ENCODE results near the gene RCOR1. TPM values are rescaled to one million over a fixed set of nuclear protein-coding genes. Genes with fewer than 3 reads are reported as not detected.

The RCOR1 gene
- total RNA-seq, 1 experiment from 2014 or later: 33.6 TPM

GRCh38 chr14:102688290-102688689, 95.8 kb downstream of the RCOR1 start:
- H3K36me3 ChIP-seq (ENCODE audit: control insufficient read depth, insufficient read depth, low read length): no peaks in the 10 kb centered on the region
- H3K4me1 Mint-ChIP-seq (ENCODE audit: low read depth, unreplicated experiment): peaks cover 31% of the 10 kb centered on the region
- CTCF ChIA-PET: no interaction called here
- H3K9me3 ChIP-seq: no peaks in the 10 kb centered on the region
- no peak for TF ChIP-seq CTCF (IDR thresholded peaks at IDR 0.05; ENCODE audit: insufficient read depth in 1 of 2, low read depth in 1 of 2, low read length in 1 of 2, severe bottlenecking in 1 of 2, unreplicated experiment in 1 of 2)
- no peak for DNase-seq
- no peaks in the 10 kb centered on the region for H3K27me3 Mint-ChIP-seq (ENCODE audit: insufficient read depth, unreplicated experiment)
- peaks cover 6% of the 10 kb centered on the region for H3K36me3 Mint-ChIP-seq (ENCODE audit: insufficient read depth, unreplicated experiment)
- H3K27me3 ChIP-seq (replicated peaks; ENCODE audit: control insufficient read depth, insufficient read depth, low read length): no peaks in the 10 kb centered on the region; the same call in 1 of the 2 replicates
- intact Hi-C loops (cut with micrococcal nuclease; ENCODE audit: unreplicated experiment): no loop called here
- BruUV-seq (replicated peaks): no TSS peak
- H3K4me3 ChIP-seq (ENCODE audit: low read depth, low read length): no peak overlapping the region
- peaks cover 33% of the 10 kb centered on the region for H3K4me1 ChIP-seq
- no peak overlapping the region for H3K4me3 Mint-ChIP-seq (ENCODE audit: unreplicated experiment)
- H3K9me3 Mint-ChIP-seq (ENCODE audit: unreplicated experiment): no peaks in the 10 kb centered on the region
- POLR2A ChIA-PET: no interaction called here
- no peak overlapping the region for H3K27ac Mint-ChIP-seq (ENCODE audit: unreplicated experiment)

- H3K4me3 Mint-ChIP-seq (ENCODE audit: unreplicated experiment): no peak overlapping the region
- H3K27ac Mint-ChIP-seq (ENCODE audit: unreplicated experiment): no peak overlapping the region
- TF ChIP-seq CTCF (IDR thresholded peaks at IDR 0.05; ENCODE audit: insufficient read depth in 1 of 2, low read depth in 1 of 2, low read length in 1 of 2, severe bottlenecking in 1 of 2, unreplicated experiment in 1 of 2): no peak
- peaks cover 24% of the 10 kb centered on the region for H3K4me1 Mint-ChIP-seq (ENCODE audit: low read depth, unreplicated experiment)
- Histone ChIP-seq H3K4me1 (peaks cover 24% of the 10 kb centered on the region), H3K4me3 (ENCODE audit: low read depth, low read length) (no peak overlapping the region), H3K27me3 (replicated peaks; ENCODE audit: control insufficient read depth, insufficient read depth, low read length) (no peaks in the 10 kb centered on the region; the same call in 1 of the 2 replicates), H3K9me3 (no peaks in the 10 kb centered on the region), H3K36me3 (ENCODE audit: control insufficient read depth, insufficient read depth, low read length) (no peaks in the 10 kb centered on the region)
- no TSS peak for BruUV-seq (replicated peaks)
- peak; percentile 52 to 62 for DNase-seq
- ChIA-PET POLR2A (no interaction called here), CTCF (interaction anchor here (0.6 to 1.5 kb wide), 2 partner anchors 124 to 166 kb away, joined by 3 to 4 read pairs; no protein-coding TSS in a partner anchor)
- H3K36me3 Mint-ChIP-seq (ENCODE audit: insufficient read depth, unreplicated experiment): peaks cover 6% of the 10 kb centered on the region
- H3K27me3 Mint-ChIP-seq (ENCODE audit: insufficient read depth, unreplicated experiment): no peaks in the 10 kb centered on the region
- intact Hi-C loops (cut with micrococcal nuclease; ENCODE audit: unreplicated experiment): loop anchor here (5.0 kb wide), 2 partner anchors 98 to 168 kb away; partner anchors contain the start of gene RCOR1
- no peaks in the 10 kb centered on the region for H3K9me3 Mint-ChIP-seq (ENCODE audit: unreplicated experiment)
Observed at GRCh38 chr14:102690509-102691286, 98.2 kb downstream of the RCOR1 start.

- Mint-ChIP-seq H3K9me3 (ENCODE audit: unreplicated experiment) (no peaks in the 10 kb centered on the region), H3K27me3 (ENCODE audit: insufficient read depth, unreplicated experiment) (no peaks in the 10 kb centered on the region), H3K4me1 (ENCODE audit: low read depth, unreplicated experiment) (peaks cover 32% of the 10 kb centered on the region), H3K27ac (ENCODE audit: unreplicated experiment) (no peak overlapping the region), H3K36me3 (ENCODE audit: insufficient read depth, unreplicated experiment) (peaks cover 6% of the 10 kb centered on the region), H3K4me3 (ENCODE audit: unreplicated experiment) (no peak overlapping the region)
- ChIA-PET CTCF (interaction anchor here (0.6 to 1.5 kb wide), 2 partner anchors 125 to 167 kb away, joined by 3 to 4 read pairs; no protein-coding TSS in a partner anchor), POLR2A (no interaction called here)
- Histone ChIP-seq H3K27me3 (replicated peaks; ENCODE audit: control insufficient read depth, insufficient read depth, low read length) (no peaks in the 10 kb centered on the region), H3K36me3 (ENCODE audit: control insufficient read depth, insufficient read depth, low read length) (no peaks in the 10 kb centered on the region), H3K4me3 (ENCODE audit: low read depth, low read length) (no peak overlapping the region), H3K9me3 (no peaks in the 10 kb centered on the region), H3K4me1 (peaks cover 32% of the 10 kb centered on the region)
- no peak for TF ChIP-seq CTCF (IDR thresholded peaks at IDR 0.05; ENCODE audit: insufficient read depth in 1 of 2, low read depth in 1 of 2, low read length in 1 of 2, severe bottlenecking in 1 of 2, unreplicated experiment in 1 of 2)
- no TSS peak for BruUV-seq (replicated peaks)
- intact Hi-C loops (cut with micrococcal nuclease; ENCODE audit: unreplicated experiment): loop anchor here (5.0 kb wide), 2 partner anchors 99 to 169 kb away; partner anchors contain the start of gene RCOR1
- DNase-seq: no peak
Observed at GRCh38 chr14:102691763-102692162, 99.3 kb downstream of the RCOR1 start.
